IMR-90 (cell line): ENCODE data around the gene SSX4B. TPM values are rescaled to one million over a fixed set of nuclear protein-coding genes. Genes with fewer than 3 reads are reported as not detected.

Experiments used
- microRNA-seq, 2 experiments: library from miRNA; stranded (forward) in 1 of 2; unstranded in 1 of 2; fragments of 10-50 nt in 1 of 2; fragments of <30 nt in 1 of 2; gene quantifications in 1 of 2; microRNA quantifications in 1 of 2; one replicate each; pipeline versions ENCODE3 to v1.1.0; 2013 to 2020; ENCODE audit not compliant: insufficient read depth in 1 of 2, insufficient read length in 1 of 2, unreplicated experiment in 1 of 2
- polyA plus RNA-seq, 3 experiments: library from polyadenylated mRNA; depleted of rRNA; stranded (reverse); fragments of >200 nt; gene quantifications; 2 replicates each; pipeline ENCODE4 v1.2.3, GENCODE V29; 2012; ENCODE audit warnings: low replicate concordance in 1 of 3
- small RNA-seq, 5 experiments: library from RNA; depleted of rRNA; stranded (forward); fragments of <200 nt; gene quantifications; one replicate each; pipeline ENCODE3, GENCODE V24; 2012
- total RNA-seq: library from RNA; depleted of rRNA; stranded (reverse); fragments of >200 nt; gene quantifications from 2 replicates; pipeline ENCODE4 v1.2.3, GENCODE V29; 2012; rRNA removed

SSX4B gene
- total and polyA plus RNA-seq, 2 of the 4 experiments (the other 2 are of a cell fraction): not detected

Small RNA genes within 50 kb of the gene (microRNA-seq; reads per million reads assigned to microRNA genes)
- gene AL606490.4 (ENCODE audit: insufficient read depth, insufficient read length) (not detected), gene AL606490.7 (ENCODE audit: insufficient read depth, insufficient read length) (not detected)

Small RNA genes within 50 kb of the gene (small RNA-seq; reads per million reads assigned to genes)
- gene AL606490.4: 0 reads per million in 5 experiments
- 0 reads per million in 5 experiments for gene AL606490.7

Other genes starting within 250 kb of the SSX4B start
- not detected in 2 replicates for gene SSX5, start 215.2 kb downstream of the SSX4B start, total RNA-seq
- gene SSX5, start 215.2 kb downstream of the SSX4B start, polyA plus RNA-seq (2012; rRNA removed): not detected in 2 replicates
- gene SSX1, start 156.6 kb downstream of the SSX4B start, total RNA-seq: not detected in 2 replicates
- not detected in 2 replicates for gene SSX1, start 156.6 kb downstream of the SSX4B start, polyA plus RNA-seq (2012; rRNA removed)
- not detected in 2 replicates for gene SSX3, start 55.3 kb downstream of the SSX4B start, total RNA-seq
- not detected in 2 replicates for gene SSX3, start 55.3 kb downstream of the SSX4B start, polyA plus RNA-seq (2012; rRNA removed)
- not detected in 2 replicates for gene SSX4, start 28.4 kb downstream of the SSX4B start, total RNA-seq
- not detected in 2 replicates for gene SSX4, start 28.4 kb downstream of the SSX4B start, polyA plus RNA-seq (2012; rRNA removed)
- 12.2 and 12.8 TPM in 2 replicates for gene SLC38A5, start 58.3 kb upstream of the SSX4B start, total RNA-seq
- gene SLC38A5, start 58.3 kb upstream of the SSX4B start, polyA plus RNA-seq (2012; rRNA removed): 20.0 and 20.4 TPM in 2 replicates
- 54.2 and 59.9 TPM in 2 replicates for gene FTSJ1, start 64.2 kb upstream of the SSX4B start, total RNA-seq
- 50.8 and 60.0 TPM in 2 replicates for gene FTSJ1, start 64.2 kb upstream of the SSX4B start, polyA plus RNA-seq (2012; rRNA removed)
- gene PORCN, start 97.0 kb upstream of the SSX4B start, total RNA-seq: 3.3 and 4.1 TPM in 2 replicates
- 10.1 and 11.6 TPM in 2 replicates for gene PORCN, start 97.0 kb upstream of the SSX4B start, polyA plus RNA-seq (2012; rRNA removed)
- 66.7 and 78.9 TPM in 2 replicates for gene EBP, start 109.8 kb upstream of the SSX4B start, total RNA-seq
- 39.4 and 43.2 TPM in 2 replicates for gene EBP, start 109.8 kb upstream of the SSX4B start, polyA plus RNA-seq (2012; rRNA removed)
- gene TBC1D25, start 127.8 kb upstream of the SSX4B start, total RNA-seq: 8.3 and 11.3 TPM in 2 replicates
- gene TBC1D25, start 127.8 kb upstream of the SSX4B start, polyA plus RNA-seq (2012; rRNA removed): 15.9 and 18.2 TPM in 2 replicates
- 341 and 386 TPM in 2 replicates for gene RBM3, start 162.5 kb upstream of the SSX4B start, total RNA-seq
- gene RBM3, start 162.5 kb upstream of the SSX4B start, polyA plus RNA-seq (2012; rRNA removed): 217 and 243 TPM in 2 replicates
- 60.8 and 62.7 TPM in 2 replicates for gene WDR13, start 185.5 kb upstream of the SSX4B start, total RNA-seq
- gene WDR13, start 185.5 kb upstream of the SSX4B start, polyA plus RNA-seq (2012; rRNA removed): 151 and 153 TPM in 2 replicates